NT2/D1 (cell line): ENCODE measurements around the gene ITGAL.

Experiments used
- YY1 ChIP-seq: IDR thresholded peaks from 2 replicates; pipeline ENCODE4 v1.6.1; 2011; ENCODE audit not compliant: insufficient read length, insufficient read depth
- ZNF274 ChIP-seq: IDR thresholded peaks from 2 replicates; pipeline ENCODE4 v1.6.1; 2011; ENCODE audit warnings: mild to moderate bottlenecking, low read depth, low read length

DNA sequence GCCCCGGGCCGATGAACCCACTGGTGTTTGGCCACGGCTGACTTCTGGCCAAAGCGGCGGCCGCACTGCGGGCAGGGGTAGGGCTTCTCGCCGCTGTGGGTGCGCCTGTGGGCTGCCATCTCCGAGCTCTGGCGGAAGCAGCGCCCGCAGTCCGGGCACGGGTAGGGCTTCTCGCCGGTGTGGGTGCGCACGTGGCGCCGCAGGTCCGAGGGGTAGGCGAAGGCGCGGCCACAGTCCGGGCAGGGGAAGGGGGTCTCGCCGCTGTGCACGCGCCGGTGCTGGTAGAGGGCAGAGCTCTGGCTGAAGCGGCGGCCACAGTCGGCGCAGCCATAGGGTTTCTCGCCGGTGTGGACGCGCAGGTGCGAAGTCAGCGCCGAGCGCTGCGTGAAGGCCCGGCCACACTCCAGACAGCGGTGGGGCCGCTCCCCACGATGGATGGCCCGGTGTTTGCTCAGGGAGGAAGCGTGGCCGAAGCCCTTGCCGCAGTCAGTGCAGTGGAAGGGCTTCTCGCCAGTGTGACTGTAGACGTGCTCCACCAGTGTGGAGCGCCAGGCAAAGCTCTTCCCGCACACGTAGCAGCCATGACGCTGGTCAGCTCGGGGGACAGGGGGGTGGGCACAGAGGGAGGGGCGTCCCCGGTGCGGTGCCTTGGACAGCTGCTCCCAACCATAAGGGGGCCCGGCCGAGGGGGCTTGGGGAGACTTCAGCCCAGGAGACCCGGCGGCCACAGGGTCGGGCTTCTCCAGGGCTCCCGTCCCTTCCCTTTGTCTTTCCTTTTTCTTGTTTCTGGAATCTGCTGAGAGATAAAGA, 83.0 kb downstream of the ITGAL start:
- TF ChIP-seq ZNF274 (no peak), YY1 (no peak)
